SK-N-SH (cell line): ENCODE results near the gene GBP1. TPM values are rescaled to one million over a fixed set of nuclear protein-coding genes. Genes with fewer than 3 reads are reported as not detected.
"Not testable (repeated sequence)": the region's sequence is repeated elsewhere in the genome, so short reads cannot be mapped to it uniquely, and the experiment has no call there.

Source experiments
- CTCF ChIA-PET: fragments of 300-600, 350-600 bp; formaldehyde crosslinking; extraction: SDS; loops from one replicate; lab custom pipeline; 2021; lab: Yijun Ruan, JAX
- POLR2A ChIA-PET: fragments of 350-600 bp; sonication (Branson Sonifier 250); formaldehyde crosslinking; extraction: SDS; loops from one replicate; lab custom pipeline; 2020; ENCODE audit warnings: antibody characterized with exemption, inconsistent platforms; lab: Yijun Ruan, JAX
- DNase-seq: peaks from one replicate; pipeline ENCODE4 v3.0.0; 2012
- H2AFZ ChIP-seq: fragments of 200-600 bp; sonication (generic); 2 replicates; pipeline ENCODE4 v1.8.1; 2016; ENCODE audit warnings: antibody characterized with exemption, mild to moderate bottlenecking, low read depth
- H3F3A ChIP-seq: fragments of 200-600 bp; sonication (generic); replicated peaks from 2 replicates; pipeline ENCODE3; 2016; ENCODE audit warnings: antibody characterized with exemption, mild to moderate bottlenecking; ENCODE audit not compliant: insufficient read depth
- H3K27ac ChIP-seq, 2 experiments: fragments of 200-500 bp in 1 of 2; fragments of 200-600 bp in 1 of 2; sonication (Bioruptor generic) in 1 of 2; sonication (generic), shearing (Covaris generic) in 1 of 2; 2 replicates each; pipeline versions ENCODE4 v1.5.1 to v1.6.1; 2014 to 2016; ENCODE audit warnings: low read depth in 2 of 2, inconsistent platforms in 1 of 2, low read length in 1 of 2, mild to moderate bottlenecking in 1 of 2, mixed read lengths in 1 of 2
- H3K27me3 ChIP-seq: fragments of 200-600 bp; sonication (generic), shearing (Covaris generic); 2 replicates; pipeline ENCODE4 v1.6.1; 2016; ENCODE audit warnings: mixed run types; ENCODE audit not compliant: insufficient read depth
- H3K36me3 ChIP-seq, 2 experiments: fragments of 200-500 bp in 1 of 2; fragments of 200-600 bp in 1 of 2; sonication (Bioruptor generic) in 1 of 2; sonication (generic) in 1 of 2; replicated peaks in 1 of 2; 2 replicates each; pipeline versions ENCODE3 to v1.5.1; 2014 to 2016; ENCODE audit warnings: low read length in 1 of 2, mild to moderate bottlenecking in 1 of 2; ENCODE audit not compliant: insufficient read depth in 2 of 2, control insufficient read depth in 1 of 2
- H3K4me1 ChIP-seq, 2 experiments: fragments of 200-500 bp in 1 of 2; fragments of 200-600 bp in 1 of 2; sonication (Bioruptor generic) in 1 of 2; sonication (generic), shearing (Covaris generic) in 1 of 2; 2 replicates each; pipeline versions ENCODE4 v1.5.1 to v1.6.1; 2014 to 2016; ENCODE audit warnings: low read depth in 1 of 2, low read length in 1 of 2, mixed run types in 1 of 2; ENCODE audit not compliant: insufficient read depth in 2 of 2, control insufficient read depth in 1 of 2
- H3K4me2 ChIP-seq: fragments of 200-600 bp; sonication (generic), shearing (Covaris generic); 2 replicates; pipeline ENCODE4 v1.6.1; 2017; ENCODE audit warnings: mixed run types
- H3K4me3 ChIP-seq, 2 experiments: fragments of 200-500 bp in 1 of 2; fragments of 200-600 bp in 1 of 2; sonication (Bioruptor generic) in 1 of 2; sonication (generic), shearing (Covaris generic) in 1 of 2; 2 replicates each; pipeline versions ENCODE4 v1.5.1 to v1.8.1; 2014 to 2016; ENCODE audit warnings: low read depth in 2 of 2, inconsistent platforms in 1 of 2, low read length in 1 of 2, mild to moderate bottlenecking in 1 of 2, mixed read lengths in 1 of 2, moderate library complexity in 1 of 2
- H3K79me2 ChIP-seq: fragments of 200-600 bp; sonication (generic); 2 replicates; pipeline ENCODE4 v1.8.1; 2017; ENCODE audit warnings: mild to moderate bottlenecking; ENCODE audit not compliant: insufficient read depth
- H3K9ac ChIP-seq: fragments of 200-600 bp; sonication (generic); 2 replicates; pipeline ENCODE4 v1.6.1; 2017; ENCODE audit warnings: mixed run types
- H3K9me2 ChIP-seq: fragments of 200-600 bp; sonication (generic); 2 replicates; pipeline ENCODE4 v1.6.1; 2017; ENCODE audit warnings: mixed run types
- H3K9me3 ChIP-seq: fragments of 200-600 bp; sonication (generic); 2 replicates; pipeline ENCODE4 v1.6.1; 2017; ENCODE audit warnings: mixed run types, mild to moderate bottlenecking, moderate library complexity
- H4K20me1 ChIP-seq: fragments of 200-600 bp; sonication (generic); 2 replicates; pipeline ENCODE4 v1.6.1; 2017; ENCODE audit warnings: mild to moderate bottlenecking, mixed run types; ENCODE audit not compliant: insufficient read depth
- IRF3 ChIP-seq: fragments of 150-350 bp; IDR thresholded peaks from 2 replicates; pipeline ENCODE4 v1.6.1; 2016; ENCODE audit warnings: mild to moderate bottlenecking, low read depth, low read length
- RAD21 ChIP-seq: IDR thresholded peaks from 2 replicates; pipeline ENCODE4 v1.6.1; 2012; ENCODE audit warnings: mild to moderate bottlenecking, low read length
- TCF12 ChIP-seq: IDR thresholded peaks from 2 replicates; pipeline ENCODE4 v1.4.0; 2012
- WGBS: methylation state at CpG from one replicate; pipeline ENCODE4 v1.1.6; 2017; ENCODE audit warnings: low lambda C conversion rate; 5-methylcytosine and 5-hydroxymethylcytosine counted together
- polyA plus RNA-seq, 3 experiments: library from polyadenylated mRNA; depleted of rRNA; stranded (reverse); fragments of >200 nt; gene quantifications; 2 replicates each; pipeline ENCODE4 v1.2.3, GENCODE V29; 2012

Gene GBP1
- polyA plus RNA-seq, 1 of the 3 experiments (the other 2 are of a cell fraction) = 7.4 TPM

- TF ChIP-seq RAD21 = peak; percentile 92
- no peak for TF ChIP-seq IRF3
- TF ChIP-seq TCF12 = no peak
- TF ChIP-seq, all 33 proteins: peak for 4
Measured at GRCh38 chr1:89085781-89086180, 20.8 kb upstream of the GBP1 start (continued).

- no peak for TF ChIP-seq RAD21
- Histone ChIP-seq H3K79me2 (no peaks in the 10 kb centered on the region), H3K9me3 (no peaks in the 10 kb centered on the region), H4K20me1 (no peaks in the 10 kb centered on the region), H2AFZ (no peak overlapping the region), H3F3A (no peaks in the 10 kb centered on the region), H3K9me2 (no peaks in the 10 kb centered on the region), H3K4me3 (no peak overlapping the region), H3K36me3 (no peaks in the 10 kb centered on the region), H3K27me3 (no peaks in the 10 kb centered on the region), H3K27ac (no peak overlapping the region), H3K4me2 (no peak overlapping the region), H3K4me1 (no peaks in the 10 kb centered on the region), H3K9ac (no peak overlapping the region)
- DNase-seq = no peak
- POLR2A ChIA-PET = no interaction called here
- 23% methylated on average over 3 of the region's 3 CpGs for WGBS
- CTCF ChIA-PET = interaction anchor here (0.9 to 1.5 kb wide), 2 partner anchors 10 to 97 kb away, joined by 3 to 6 read pairs; no protein-coding TSS in a partner anchor
Measured at GRCh38 chr1:89081005-89081404, 16.0 kb upstream of the GBP1 start.

DNA sequence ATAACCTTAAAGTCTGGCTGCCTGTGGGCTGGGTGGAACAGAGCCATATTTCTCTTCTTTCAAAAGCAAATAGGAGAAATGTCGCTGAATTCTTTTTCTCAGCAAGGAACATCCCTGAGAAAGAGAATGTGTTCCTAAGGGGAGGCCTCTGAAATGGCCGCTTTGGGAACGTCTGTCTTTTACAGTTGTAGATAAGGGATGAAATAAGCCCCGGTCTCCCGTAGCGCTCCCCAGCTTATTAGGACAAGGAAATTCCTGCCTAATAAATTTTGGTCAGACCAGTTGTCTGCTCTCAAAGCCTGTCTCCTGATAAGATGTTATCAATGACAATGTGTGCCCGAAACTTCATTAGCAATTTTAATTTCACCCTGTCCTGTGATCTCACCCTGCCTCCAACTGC is 15.1 kb upstream of the GBP1 start:
- H3K9me2 ChIP-seq, H3K79me2 ChIP-seq, H3K36me3 ChIP-seq, H3K27me3 ChIP-seq, H3K9ac ChIP-seq, H3K9me3 ChIP-seq, H3F3A ChIP-seq, DNase-seq, H3K4me3 ChIP-seq, POLR2A ChIA-PET, H2AFZ ChIP-seq, H3K4me1 ChIP-seq, H3K4me2 ChIP-seq, H4K20me1 ChIP-seq, H3K27ac ChIP-seq: not testable (repeated sequence)
- 57% methylated on average over 7 of the region's 7 CpGs for WGBS
- CTCF ChIA-PET = interaction anchor here (1.2 kb wide), 1 partner anchor 278 kb away, joined by 4 read pairs; no protein-coding TSS in a partner anchor

DNA sequence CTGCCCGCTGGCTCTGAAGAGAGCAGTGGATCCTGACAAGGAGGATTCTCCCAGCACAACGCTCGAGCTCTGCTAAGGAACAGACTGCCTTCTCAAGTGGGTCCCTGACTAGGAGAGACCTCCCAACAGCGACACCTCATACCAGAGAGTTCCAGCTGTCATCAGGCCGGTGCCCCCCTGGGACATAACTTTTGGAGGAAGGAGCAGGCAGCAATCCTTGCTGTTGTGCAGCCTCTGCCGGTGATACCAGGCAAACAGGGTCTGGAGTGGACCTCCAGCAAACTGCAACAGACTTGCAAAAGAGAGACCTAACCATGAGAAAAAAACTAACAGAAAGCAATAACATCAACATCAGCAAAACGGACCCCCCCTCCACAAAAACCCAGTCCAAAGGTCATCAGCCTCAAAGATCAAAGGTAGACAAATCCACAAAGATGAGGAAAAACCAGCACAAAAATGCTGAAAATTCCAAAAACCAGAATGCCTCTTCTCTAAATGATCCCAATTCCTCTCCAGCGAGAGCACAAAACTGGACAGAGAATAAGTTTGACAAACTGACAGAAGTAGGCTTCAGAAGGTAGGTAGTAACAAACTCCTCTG is 7.6 kb upstream of the GBP1 start:
- H3K27ac ChIP-seq, H4K20me1 ChIP-seq, H3K36me3 ChIP-seq, H3K27me3 ChIP-seq, H3K9me2 ChIP-seq, H3K79me2 ChIP-seq, H3K4me1 ChIP-seq, H3K9ac ChIP-seq, H3K9me3 ChIP-seq, POLR2A ChIA-PET, H3K4me2 ChIP-seq, DNase-seq, H3F3A ChIP-seq, H2AFZ ChIP-seq, H3K4me3 ChIP-seq: not testable (repeated sequence)
- 25% methylated on average over 4 of the region's 8 CpGs for WGBS
- CTCF ChIA-PET = interaction anchor here (1.5 kb wide), 1 partner anchor 88 kb away, joined by 3 read pairs; no protein-coding TSS in a partner anchor
